ENCODE results near the gene CEP85L.

CEP85L gene

GRCh38 chr6:118659513-118660217 is 8.3 kb upstream of the CEP85L start:
- no peak for DNase-seq

- no peak for DNase-seq
Measured at GRCh38 chr6:118656847-118657451, 5.6 kb upstream of the CEP85L start.

DNA sequence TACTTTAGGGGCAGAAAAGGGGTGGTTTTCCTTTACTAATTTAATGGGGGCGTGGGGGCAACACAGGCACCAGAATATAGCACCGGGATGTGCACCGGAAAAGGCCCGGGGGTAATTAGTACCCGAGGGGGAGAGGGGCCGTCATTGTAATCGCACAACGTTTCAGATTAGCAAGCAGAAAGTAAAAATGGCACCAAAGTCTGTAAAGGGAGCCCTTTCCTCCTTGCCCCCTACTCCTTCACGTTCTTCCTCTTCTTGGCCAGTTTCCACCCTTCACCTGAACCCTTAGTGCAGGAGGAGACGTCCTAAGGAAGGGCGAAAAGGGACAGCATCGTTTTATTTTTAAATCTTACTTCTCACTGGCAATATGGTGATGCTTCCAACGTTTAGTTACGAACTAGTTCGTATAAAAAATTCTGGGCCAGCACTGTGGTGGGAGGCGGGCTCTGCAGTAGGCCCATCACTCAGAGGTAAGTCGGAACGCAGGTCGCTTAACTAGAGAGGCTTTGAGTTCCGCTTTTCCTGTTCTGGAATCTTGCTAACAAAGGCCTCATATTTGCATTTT is 742 bp upstream of the CEP85L start:
- DNase-seq: no peak

- DNase-seq: no peak
Measured at GRCh38 chr6:118650582-118651281, 659 bp downstream of the CEP85L start.

GRCh38 chr6:118649918-118650581 is 1.3 kb downstream of the CEP85L start:
- no peak for DNase-seq

GRCh38 chr6:118648866-118649554 is 2.4 kb downstream of the CEP85L start:
- DNase-seq: no peak

DNA sequence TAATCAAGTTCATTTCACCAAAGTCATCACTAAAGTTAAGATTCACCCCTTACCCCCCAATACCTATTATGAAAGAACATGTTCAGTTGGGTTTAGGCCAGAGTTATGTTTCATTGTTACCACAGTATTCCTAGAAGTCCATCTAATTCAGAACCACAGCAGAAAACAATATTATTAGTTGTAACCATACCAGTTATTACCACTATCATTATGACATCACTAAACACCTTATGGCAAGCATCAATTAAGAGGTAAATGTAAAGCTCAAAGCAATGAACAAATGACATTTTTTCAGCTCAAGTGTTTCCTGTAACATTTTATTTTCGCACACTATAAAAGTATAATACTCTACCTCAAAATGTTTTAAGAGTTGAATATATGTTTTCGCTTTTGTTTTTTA is 4.4 kb downstream of the CEP85L start:
- DNase-seq: no peak

DNA sequence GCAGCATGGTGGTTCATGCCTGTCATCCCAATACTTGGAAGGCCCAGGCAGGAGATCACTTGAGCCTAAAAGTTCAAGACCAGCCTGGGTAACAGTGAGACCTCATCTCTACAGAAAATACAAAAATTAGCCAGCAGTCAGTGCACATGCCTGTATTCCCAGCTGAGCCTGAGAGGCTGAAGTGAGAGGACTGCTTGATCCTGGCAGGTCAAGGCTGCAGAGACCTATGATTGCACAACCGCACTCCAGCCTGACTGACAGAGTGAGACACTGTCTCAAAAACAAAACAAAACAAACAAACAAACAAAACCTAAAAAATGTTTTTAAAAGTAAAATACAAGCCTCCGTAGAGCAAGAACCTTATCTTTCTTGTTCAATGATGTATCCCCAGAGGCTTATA is 6.0 kb downstream of the CEP85L start:
- no peak for DNase-seq

GRCh38 chr6:118644007-118644406 is 7.4 kb downstream of the CEP85L start:
- no peak for DNase-seq

GRCh38 chr6:118641042-118641441 is 10.3 kb downstream of the CEP85L start:
- no peak for DNase-seq

DNA sequence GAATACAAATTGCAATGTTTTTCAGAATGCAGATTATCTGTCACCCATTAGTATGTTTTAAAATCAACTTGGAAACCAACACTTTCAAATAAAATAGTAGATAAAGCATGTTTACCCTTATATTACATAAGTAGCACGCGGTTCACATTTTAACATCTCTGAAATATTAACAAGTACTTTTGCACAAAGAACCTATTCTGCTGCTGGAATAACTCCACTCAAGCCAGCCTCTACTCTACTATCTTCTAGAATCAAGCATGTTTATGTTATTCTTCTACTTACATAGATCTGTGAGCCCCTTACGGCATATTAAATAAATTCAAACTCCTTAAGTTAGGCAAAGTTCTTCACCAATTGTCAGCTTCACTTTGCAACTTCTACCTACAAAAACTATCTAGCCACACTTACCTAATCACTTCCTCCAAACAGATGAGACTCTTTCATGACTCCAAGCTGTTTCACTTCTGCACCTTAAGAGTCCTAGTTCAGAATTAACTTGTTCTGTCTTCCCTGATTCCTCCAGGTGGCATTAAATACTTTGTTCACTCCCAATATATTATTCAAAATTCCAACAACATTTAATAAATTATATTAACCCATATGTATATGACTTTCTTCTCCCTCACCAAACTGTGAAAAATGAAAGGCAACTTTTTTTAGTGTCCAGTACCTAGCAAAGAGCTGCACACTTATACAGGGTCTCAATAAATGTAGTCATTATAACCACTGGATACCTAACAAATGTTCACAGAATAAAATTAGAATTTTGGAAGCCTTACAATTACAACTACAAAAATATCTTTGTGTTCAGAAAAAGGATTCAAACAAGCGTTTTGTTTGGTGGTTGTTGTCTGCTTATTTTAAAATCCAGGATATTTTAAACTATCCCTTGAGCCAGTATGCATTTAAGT is 12.1 kb downstream of the CEP85L start:
- DNase-seq: no peak

DNA sequence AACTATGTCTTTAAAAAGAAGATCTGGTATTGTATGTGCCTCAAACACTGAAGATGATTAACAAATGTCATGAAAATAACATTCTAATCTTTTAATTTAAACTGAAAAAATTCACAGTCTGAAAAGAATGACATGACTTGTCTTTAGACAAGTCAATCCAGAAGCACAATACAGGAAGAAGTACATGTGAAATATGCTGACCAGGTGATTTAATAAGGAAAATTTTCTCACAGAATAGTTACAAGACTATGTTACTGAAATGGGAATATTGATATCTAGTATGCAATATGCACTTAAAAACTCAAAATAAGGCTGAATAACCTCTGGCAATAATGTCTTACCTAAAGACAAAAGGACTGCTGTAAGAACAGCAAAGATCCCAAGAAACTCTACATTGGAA is 13.1 kb downstream of the CEP85L start:
- DNase-seq: no peak

DNA sequence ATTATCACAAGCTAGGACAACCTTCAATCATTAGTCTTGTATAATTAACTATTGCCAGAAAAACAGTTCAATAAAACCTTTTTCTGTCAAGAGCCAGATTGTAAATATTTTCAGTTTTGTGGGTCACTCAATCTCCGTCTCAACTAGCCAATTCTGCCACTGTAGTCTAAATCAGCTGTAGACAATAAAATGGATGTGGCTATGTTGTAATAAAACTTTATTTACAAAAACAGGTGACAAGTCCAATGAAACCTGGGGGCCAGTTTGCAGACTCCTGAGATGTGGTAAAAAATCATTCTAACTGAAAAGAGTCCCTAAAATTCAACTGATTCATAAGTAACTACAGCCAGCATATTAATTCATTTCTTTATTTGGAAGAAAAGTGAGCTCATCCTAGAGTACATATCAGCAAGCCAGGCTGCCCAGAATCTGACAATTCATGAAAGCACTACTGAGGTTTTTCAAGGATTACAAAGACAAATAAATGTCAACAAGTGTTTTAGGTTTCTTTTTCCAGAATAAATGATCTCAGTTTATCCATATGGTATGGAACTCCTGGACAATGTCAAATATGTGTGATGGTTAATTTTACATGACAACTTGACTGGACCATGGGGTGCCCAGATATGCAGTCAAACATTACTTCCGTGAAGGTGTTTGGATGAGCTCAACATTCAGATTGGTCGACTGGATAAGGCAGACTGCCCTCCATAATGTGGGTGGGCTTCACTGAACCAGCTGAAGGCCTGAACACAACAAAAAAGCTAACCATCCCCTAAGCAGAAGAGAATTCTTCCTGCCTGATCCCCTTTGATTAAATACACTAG is 15.3 kb downstream of the CEP85L start:
- no peak for DNase-seq

GRCh38 chr6:118632359-118632758 is 19.0 kb downstream of the CEP85L start:
- DNase-seq: peak; percentile 36

- no peak for DNase-seq
Measured at GRCh38 chr6:118630923-118631322, 20.5 kb downstream of the CEP85L start.

DNA sequence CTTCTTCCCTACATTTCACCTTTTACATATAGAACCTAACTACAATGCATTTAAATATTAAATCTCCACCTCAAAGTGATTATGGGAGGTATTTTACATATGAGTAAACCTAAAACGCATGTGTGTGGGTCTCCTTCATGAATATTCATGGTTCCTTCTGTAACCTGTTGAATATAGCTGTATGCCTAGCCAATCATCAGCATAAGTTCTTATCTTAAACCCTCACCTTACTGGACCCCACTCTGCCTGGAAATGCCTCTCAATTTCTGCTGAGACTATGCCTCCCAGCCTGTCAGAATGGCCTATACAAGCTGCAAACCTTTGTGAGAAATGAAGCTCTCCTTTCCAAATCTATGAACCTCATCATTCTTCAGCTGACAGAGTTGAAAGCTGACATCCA is 21.3 kb downstream of the CEP85L start:
- DNase-seq: no peak

GRCh38 chr6:118627724-118628123 is 23.7 kb downstream of the CEP85L start:
- no peak for DNase-seq

DNA sequence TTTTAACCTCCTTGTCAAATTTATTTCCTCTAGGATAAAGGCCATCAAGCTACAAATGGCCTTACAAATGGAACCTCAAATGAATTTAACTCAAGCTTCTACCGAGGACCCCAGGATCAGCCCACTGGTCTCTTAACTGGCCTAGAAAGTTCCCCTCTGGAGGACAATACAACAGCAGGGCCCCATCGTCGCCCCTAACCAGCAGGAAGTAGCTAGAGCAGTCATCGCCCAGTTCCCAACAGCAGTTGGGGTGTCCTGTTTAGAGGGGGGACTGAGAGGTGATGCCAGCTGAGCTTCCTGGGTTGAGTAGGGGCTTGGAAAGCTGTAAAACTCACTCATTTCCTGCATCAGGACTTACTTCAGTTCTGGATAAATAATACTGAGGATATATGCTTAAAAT is 25.6 kb downstream of the CEP85L start:
- no peak for DNase-seq

DNA sequence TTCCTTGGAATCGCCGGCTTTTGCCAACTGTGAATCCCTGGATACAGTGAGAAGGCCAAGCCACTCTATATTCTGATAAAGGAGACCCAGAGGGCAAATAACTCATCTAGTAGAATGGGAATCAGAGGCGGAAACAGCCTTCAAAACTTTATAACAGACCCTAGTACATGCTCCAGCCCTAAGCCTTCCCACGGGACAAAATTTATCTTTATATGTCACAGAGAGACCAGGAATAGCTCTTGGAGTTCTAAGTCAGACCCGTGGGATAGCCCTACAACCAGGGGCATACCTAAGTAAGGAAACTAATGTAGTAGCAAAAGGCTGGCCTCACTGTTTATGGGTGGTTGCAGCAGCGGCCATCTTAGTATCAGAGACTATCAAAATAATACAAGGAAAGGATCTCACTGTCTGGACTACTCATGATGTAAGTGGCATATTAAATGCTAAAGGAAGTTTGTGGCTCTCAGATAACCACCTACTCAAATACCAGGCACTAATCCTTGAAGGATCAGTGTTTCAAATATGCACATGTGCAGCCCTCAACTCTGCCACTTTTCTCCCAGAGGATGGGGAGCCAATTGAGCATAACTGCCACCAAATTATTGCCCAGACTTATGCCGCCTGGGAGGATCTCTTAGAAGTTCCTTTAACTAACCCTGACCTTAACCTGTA is 29.5 kb downstream of the CEP85L start:
- DNase-seq: no peak

DNA sequence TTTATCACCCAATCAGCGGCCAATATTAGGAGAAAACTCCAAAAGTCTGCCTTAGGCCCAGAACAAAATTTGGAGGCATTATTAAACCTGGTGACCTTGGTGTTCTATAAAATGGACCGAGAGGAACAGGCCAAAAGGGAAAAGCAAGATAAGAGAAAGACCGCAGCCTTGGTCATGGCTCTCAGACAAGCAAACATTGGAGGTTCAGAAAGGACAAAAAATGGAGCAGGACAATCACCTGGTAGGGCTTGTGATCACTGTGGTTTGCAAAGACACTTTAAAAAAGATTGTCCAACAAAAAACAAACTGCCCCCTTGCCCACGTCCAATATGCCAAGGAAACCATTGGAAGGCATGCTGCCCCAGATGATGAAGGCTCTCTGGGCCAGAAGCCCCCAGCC is 31.2 kb downstream of the CEP85L start:
- no peak for DNase-seq

Measured in NCI-H226 (cell line).